PC-3 (cell line): ENCODE measurements around the gene GRPR. TPM values are rescaled to one million over a fixed set of nuclear protein-coding genes. Genes with fewer than 3 reads are reported as not detected.

Experiments used
- ATAC-seq: fragments of 200-7000 bp; cut with Tn5 transposase; 2 replicates; pipeline ENCODE4 v1.9.1; 2020; ENCODE audit warnings: mild to moderate bottlenecking, moderate library complexity
- BruUV-seq: library from RNA; stranded (reverse); fragments of 400-500 nt; replicated peaks from 2 replicates; lab custom pipeline; 2021; lab: Mats Ljungman, UMichigan
- CTCF ChIA-PET: fragments of 300-600 bp; sonication (Branson Sonifier 250); formaldehyde crosslinking; loops from one replicate; lab custom pipeline; 2022; ENCODE audit warnings: antibody characterized with exemption; lab: Charles Lee
- POLR2A ChIA-PET: fragments of 300-600 bp; sonication (Branson Sonifier 250); formaldehyde crosslinking; loops from one replicate; lab custom pipeline; 2022; ENCODE audit warnings: antibody characterized with exemption; ENCODE audit not compliant: unreplicated experiment; lab: Charles Lee
- DNase-seq: peaks from one replicate; pipeline ENCODE4 v3.0.0-alpha.2; 2015
- H2AFZ ChIP-seq: fragments of 300-600 bp; sonication (generic); 2 replicates; pipeline ENCODE4 v1.6.0; 2016; ENCODE audit warnings: antibody characterized with exemption, low read length
- H3F3A ChIP-seq: fragments of 300-600 bp; sonication (generic); one replicate; pipeline ENCODE4 v1.6.0; 2017; ENCODE audit warnings: antibody characterized with exemption, low read length, control low read depth, mild to moderate bottlenecking; ENCODE audit not compliant: unreplicated experiment
- H3K27ac ChIP-seq: fragments of 300-600 bp; sonication (generic); 2 replicates; pipeline ENCODE4 v1.5.1; 2016; ENCODE audit warnings: mild to moderate bottlenecking, low read length
- H3K27me3 ChIP-seq: fragments of 300-600 bp; sonication (generic); 2 replicates; pipeline ENCODE4 v1.6.1; 2016; ENCODE audit warnings: low read length, mixed read lengths
- H3K36me3 ChIP-seq: fragments of 300-600 bp; sonication (generic); 2 replicates; pipeline ENCODE4 v1.6.1; 2016; ENCODE audit warnings: low read depth, mixed run types, low read length, mixed read lengths
- H3K4me1 ChIP-seq: fragments of 300-600 bp; sonication (generic); 2 replicates; pipeline ENCODE4 v1.5.1; 2016; ENCODE audit warnings: low read length; ENCODE audit not compliant: insufficient read depth
- H3K4me2 ChIP-seq: fragments of 300-600 bp; sonication (generic); 2 replicates; pipeline ENCODE4 v1.6.0; 2016; ENCODE audit warnings: low read length
- H3K4me3 ChIP-seq: fragments of 300-600 bp; sonication (generic); 2 replicates; pipeline ENCODE4 v1.5.1; 2016; ENCODE audit warnings: mild to moderate bottlenecking, low read length, mixed read lengths
- H3K79me2 ChIP-seq: fragments of 300-600 bp; sonication (generic); 2 replicates; pipeline ENCODE4 v1.6.1; 2017; ENCODE audit warnings: low read length, mixed read lengths
- H3K9ac ChIP-seq: fragments of 300-600 bp; sonication (generic); 2 replicates; pipeline ENCODE4 v1.6.0; 2016; ENCODE audit warnings: mild to moderate bottlenecking, low read length
- H3K9me2 ChIP-seq: fragments of 300-600 bp; sonication (generic); replicated peaks from 2 replicates; pipeline ENCODE4 v1.6.1; 2016; ENCODE audit warnings: mixed run types, low read length, mixed read lengths
- H3K9me3 ChIP-seq: fragments of 300-600 bp; sonication (generic); 2 replicates; pipeline ENCODE4 v1.6.1; 2016; ENCODE audit warnings: low read length, mixed read lengths
- H4K20me1 ChIP-seq: fragments of 300-600 bp; sonication (generic); 2 replicates; pipeline ENCODE4 v1.6.1; 2016; ENCODE audit warnings: low read length, mixed read lengths
- CTCF ChIP-seq: fragments of 300-600 bp; sonication (generic); conservative IDR thresholded peaks from 2 replicates; pipeline ENCODE4 v1.5.1; 2017; ENCODE audit warnings: antibody characterized with exemption, low read depth, mild to moderate bottlenecking, low read length
- EZH2 ChIP-seq: fragments of 300-600 bp; sonication (generic); IDR thresholded peaks from one replicate; pipeline ENCODE4 v1.6.1; 2017; ENCODE audit warnings: antibody characterized with exemption, mild to moderate bottlenecking, low read length; ENCODE audit not compliant: unreplicated experiment
- EZH2phosphoT487 ChIP-seq: fragments of 300-600 bp; sonication (generic); IDR thresholded peaks from 2 replicates; pipeline ENCODE4 v1.6.1; 2018; ENCODE audit warnings: mild to moderate bottlenecking, antibody characterized with exemption, low read length, borderline replicate concordance
- intact Hi-C: fragments of 100-400 bp; cut with micrococcal nuclease; formaldehyde crosslinking; loops from 2 replicates; pipeline ENCODE4 v1.9.0; 2023
- total RNA-seq: library from RNA; depleted of rRNA; stranded (reverse); fragments of >200 nt; gene quantifications from 2 replicates; pipeline ENCODE4 v1.2.3, GENCODE V29; 2014

GRPR gene
- total RNA-seq, 1 experiment from 2014 or later, result 26.5 TPM

- Histone ChIP-seq H3K36me3 (no peaks in the 10 kb centered on the region), H2AFZ (no peak overlapping the region), H3K9ac (no peak overlapping the region), H3K9me2 (no peaks in the 10 kb centered on the region), H3K4me3 (no peak overlapping the region), H3K9me3 (no peaks in the 10 kb centered on the region), H3F3A (no peaks in the 10 kb centered on the region), H3K27me3 (no peaks in the 10 kb centered on the region), H3K4me1 (no peaks in the 10 kb centered on the region), H3K27ac (no peak overlapping the region), H3K79me2 (no peaks in the 10 kb centered on the region), H4K20me1 (no peaks in the 10 kb centered on the region), H3K4me2 (no peak overlapping the region)
- ATAC-seq, result no peak
- BruUV-seq, result no TSS peak
- TF ChIP-seq CTCF (no peak), EZH2phosphoT487 (no peak), EZH2 (no peak)
- ChIA-PET POLR2A (no interaction called here), CTCF (no interaction called here)
- no peak for DNase-seq
- intact Hi-C loops, result no loop called here
Observed at GRCh38 chrX:16082470-16083085, 40.8 kb upstream of the GRPR start.

GRCh38 chrX:16087076-16087475 lies 36.3 kb upstream of the GRPR start:
- H3K4me1 ChIP-seq, result no peaks in the 10 kb centered on the region
- no peak overlapping the region for H3K27ac ChIP-seq
- intact Hi-C loops, result no loop called here
- no peaks in the 10 kb centered on the region for H3K27me3 ChIP-seq
- H3K9ac ChIP-seq, result no peak overlapping the region
- H3K36me3 ChIP-seq, result no peaks in the 10 kb centered on the region
- TF ChIP-seq EZH2, result no peak
- no peak for TF ChIP-seq CTCF
- no peaks in the 10 kb centered on the region for H3K79me2 ChIP-seq
- H3F3A ChIP-seq, result no peaks in the 10 kb centered on the region
- no peaks in the 10 kb centered on the region for H3K9me3 ChIP-seq
- H3K4me3 ChIP-seq, result no peak overlapping the region
- H4K20me1 ChIP-seq, result no peaks in the 10 kb centered on the region
- H2AFZ ChIP-seq, result no peak overlapping the region
- CTCF ChIA-PET, result no interaction called here
- no peak for ATAC-seq
- POLR2A ChIA-PET, result no interaction called here
- H3K4me2 ChIP-seq, result no peak overlapping the region
- no peaks in the 10 kb centered on the region for H3K9me2 ChIP-seq
- BruUV-seq, result no TSS peak
- no peak for DNase-seq

GRCh38 chrX:16089086-16089485 lies 34.3 kb upstream of the GRPR start:
- Histone ChIP-seq H2AFZ (no peak overlapping the region), H4K20me1 (no peaks in the 10 kb centered on the region), H3K9me3 (no peaks in the 10 kb centered on the region), H3K4me1 (no peaks in the 10 kb centered on the region), H3F3A (no peaks in the 10 kb centered on the region), H3K4me3 (no peak overlapping the region), H3K79me2 (no peaks in the 10 kb centered on the region), H3K4me2 (no peak overlapping the region), H3K9ac (no peak overlapping the region), H3K9me2 (no peaks in the 10 kb centered on the region), H3K36me3 (no peaks in the 10 kb centered on the region), H3K27me3 (no peaks in the 10 kb centered on the region), H3K27ac (no peak overlapping the region)
- DNase-seq (no peak), ATAC-seq (no peak)
- CTCF ChIA-PET, result interaction anchor here (0.6 kb wide), 1 partner anchor 34 kb away, joined by 3 read pairs; the partner anchor contains the start of gene GRPR
- no TSS peak for BruUV-seq
- POLR2A ChIA-PET, result no interaction called here
- intact Hi-C loops, result no loop called here
- TF ChIP-seq EZH2phosphoT487 (no peak), CTCF (no peak), EZH2 (no peak)
